Measurements from ENCODE around the gene RGS7. TPM values are rescaled to one million over a fixed set of nuclear protein-coding genes. Genes with fewer than 3 reads are reported as not detected.
"Not testable (repeated sequence)": the region's sequence is repeated elsewhere in the genome, so short reads cannot be mapped to it uniquely, and the experiment has no call there.

RGS7 gene
- total and polyA plus RNA-seq, 2 donors from 2014 or later: 3.6 TPM; not detected in 1

GRCh38 chr1:240888787-240889048 lies 468.3 kb downstream of the RGS7 start:
- TF ChIP-seq CTCF (IDR thresholded peaks at IDR 0.05; ENCODE audit: borderline replicate concordance, extremely low read depth, insufficient read depth): no peak
- Histone ChIP-seq H3K27ac (ENCODE audit: low read depth in 2 of 2, low read length in 2 of 2) (no peak overlapping the region), H3K27me3 (ENCODE audit: control insufficient read depth, insufficient read depth, low read length) (no peaks in the 10 kb centered on the region), H3K4me1 (ENCODE audit: control insufficient read depth in 2 of 3, insufficient read depth in 2 of 3, low read depth in 1 of 3, low read length in 3 of 3) (no peaks in the 10 kb centered on the region), H3K9ac (ENCODE audit: low read length in 3 of 3) (no peak overlapping the region), H3K4me3 (ENCODE audit: low read length in 3 of 3) (no peak overlapping the region), H3K36me3 (ENCODE audit: control insufficient read depth in 2 of 3, insufficient read depth in 3 of 3, low read length in 3 of 3) (no peaks in the 10 kb centered on the region), H3K9me3 (ENCODE audit: control insufficient read depth in 2 of 3, insufficient read depth in 1 of 3, low read length in 3 of 3) (no peaks in the 10 kb centered on the region)
- DNase-seq (no peak), FAIRE-seq (no peak)
- intact Hi-C loops (cut with DNase I): no loop called here

GRCh38 chr1:240888039-240888786 lies 468.8 kb downstream of the RGS7 start:
- peak in 4 of 5 donors; percentile 57 to 72 (median 66) for DNase-seq
- no peaks in the 10 kb centered on the region for H3K4me1 ChIP-seq (ENCODE audit: control insufficient read depth in 2 of 3, insufficient read depth in 2 of 3, low read depth in 1 of 3, low read length in 3 of 3)
- TF ChIP-seq CTCF (IDR thresholded peaks at IDR 0.05; ENCODE audit: borderline replicate concordance, extremely low read depth, insufficient read depth): peak; percentile 65
- no peaks in the 10 kb centered on the region for H3K9me3 ChIP-seq (ENCODE audit: control insufficient read depth in 2 of 3, insufficient read depth in 1 of 3, low read length in 3 of 3)
- no peak overlapping the region for H3K9ac ChIP-seq (ENCODE audit: low read length in 3 of 3)
- H3K36me3 ChIP-seq (ENCODE audit: control insufficient read depth in 2 of 3, insufficient read depth in 3 of 3, low read length in 3 of 3): no peaks in the 10 kb centered on the region
- H3K27ac ChIP-seq (ENCODE audit: low read depth in 2 of 2, low read length in 2 of 2): no peak overlapping the region
- no peaks in the 10 kb centered on the region for H3K27me3 ChIP-seq (ENCODE audit: control insufficient read depth, insufficient read depth, low read length)
- H3K4me3 ChIP-seq (ENCODE audit: low read length in 3 of 3): no peak overlapping the region
- intact Hi-C loops (cut with DNase I): no loop called here
- FAIRE-seq: no peak

GRCh38 chr1:240883490-240883889 lies 473.5 kb downstream of the RGS7 start:
- Histone ChIP-seq H3K27ac (ENCODE audit: low read depth in 2 of 2, low read length in 2 of 2) (no peak overlapping the region), H3K36me3 (ENCODE audit: control insufficient read depth in 2 of 3, insufficient read depth in 3 of 3, low read length in 3 of 3) (no peaks in the 10 kb centered on the region), H3K4me3 (ENCODE audit: low read length in 3 of 3) (no peak overlapping the region), H3K27me3 (ENCODE audit: control insufficient read depth, insufficient read depth, low read length) (no peaks in the 10 kb centered on the region), H3K4me1 (ENCODE audit: control insufficient read depth in 2 of 3, insufficient read depth in 2 of 3, low read depth in 1 of 3, low read length in 3 of 3) (no peaks in the 10 kb centered on the region), H3K9me3 (ENCODE audit: control insufficient read depth in 2 of 3, insufficient read depth in 1 of 3, low read length in 3 of 3) (no peaks in the 10 kb centered on the region), H3K9ac (ENCODE audit: low read length in 3 of 3) (no peak overlapping the region)
- no peak for TF ChIP-seq CTCF (IDR thresholded peaks at IDR 0.05; ENCODE audit: borderline replicate concordance, extremely low read depth, insufficient read depth)
- DNase-seq: no peak
- intact Hi-C loops (cut with DNase I): no loop called here
- no peak for FAIRE-seq

- FAIRE-seq; H3K27ac ChIP-seq (ENCODE audit: low read depth in 2 of 2, low read length in 2 of 2); H3K36me3 ChIP-seq (ENCODE audit: control insufficient read depth in 2 of 3, insufficient read depth in 3 of 3, low read length in 3 of 3); H3K9me3 ChIP-seq (ENCODE audit: control insufficient read depth in 2 of 3, insufficient read depth in 1 of 3, low read length in 3 of 3); DNase-seq; intact Hi-C loops (cut with DNase I); H3K9ac ChIP-seq (ENCODE audit: low read length in 3 of 3); H3K27me3 ChIP-seq (ENCODE audit: control insufficient read depth, insufficient read depth, low read length); H3K4me3 ChIP-seq (ENCODE audit: low read length in 3 of 3); H3K4me1 ChIP-seq (ENCODE audit: control insufficient read depth in 2 of 3, insufficient read depth in 2 of 3, low read depth in 1 of 3, low read length in 3 of 3): not testable (repeated sequence)
Observed at GRCh38 chr1:240882656-240883308, 474.2 kb downstream of the RGS7 start.
